IMR-90 (cell line): ENCODE results near the gene CNTFR. TPM values are rescaled to one million over a fixed set of nuclear protein-coding genes. Genes with fewer than 3 reads are reported as not detected.

Experiments used
- ATAC-seq: fragments of 200-7000 bp; cut with Tn5 transposase; 2 replicates; pipeline ENCODE4 v1.9.1; 2020; ENCODE audit warnings: low read depth, mild to moderate bottlenecking, moderate library complexity
- BruUV-seq: library from RNA; stranded (reverse); fragments of 400-500 nt; replicated peaks from 2 replicates; lab custom pipeline; 2021; lab: Mats Ljungman, UMichigan
- CTCF ChIA-PET: fragments of 300-600 bp; formaldehyde crosslinking; extraction: SDS; loops from one replicate; lab custom pipeline; 2021; ENCODE audit warnings: antibody characterized with exemption; lab: Yijun Ruan, JAX
- POLR2A ChIA-PET: fragments of 300-600 bp; sonication (Branson Sonifier 250); formaldehyde crosslinking; loops from one replicate; lab custom pipeline; 2022; ENCODE audit warnings: antibody characterized with exemption; ENCODE audit not compliant: unreplicated experiment; lab: Charles Lee
- DNase-seq: peaks from one replicate; pipeline ENCODE4 v3.0.0; 2013
- H2AFZ ChIP-seq: replicated peaks from 2 replicates; pipeline ENCODE3; 2013; ENCODE audit warnings: low read length, mild to moderate bottlenecking; ENCODE audit not compliant: poor library complexity
- H2AK5ac ChIP-seq: 2 replicates; pipeline ENCODE4 v1.6.1; 2013; ENCODE audit warnings: low read depth, low read length, inconsistent platforms
- H2AK9ac ChIP-seq: replicated peaks from 2 replicates; pipeline ENCODE3; 2013; ENCODE audit warnings: mild to moderate bottlenecking, low read depth, low read length, moderate library complexity; ENCODE audit not compliant: poor library complexity
- H2BK120ac ChIP-seq: 2 replicates; pipeline ENCODE4 v1.6.1; 2013; ENCODE audit warnings: low read depth, low read length, inconsistent platforms
- H2BK15ac ChIP-seq: 3 replicates; pipeline ENCODE4 v1.6.1; 2013; ENCODE audit warnings: low read depth, low read length, inconsistent platforms
- H2BK20ac ChIP-seq: 2 replicates; pipeline ENCODE4 v1.6.1; 2013; ENCODE audit warnings: low read depth, mild to moderate bottlenecking, inconsistent platforms, low read length, moderate library complexity
- H2BK5ac ChIP-seq: 2 replicates; pipeline ENCODE4 v1.6.1; 2013; ENCODE audit warnings: mild to moderate bottlenecking, low read depth, low read length, inconsistent platforms; ENCODE audit not compliant: poor library complexity, severe bottlenecking
- H3K14ac ChIP-seq: replicated peaks from 2 replicates; pipeline ENCODE4 v1.6.1; 2013; ENCODE audit warnings: low read depth, low read length, inconsistent platforms
- H3K18ac ChIP-seq: 2 replicates; pipeline ENCODE4 v1.6.1; 2013; ENCODE audit warnings: low read depth, low read length, control low read depth
- H3K23ac ChIP-seq: 2 replicates; pipeline ENCODE4 v1.6.1; 2013; ENCODE audit warnings: low read depth, low read length, inconsistent platforms
- H3K27ac ChIP-seq: 2 replicates; pipeline ENCODE4 v1.5.1; 2013; ENCODE audit warnings: mild to moderate bottlenecking, control low read depth, low read length; ENCODE audit not compliant: insufficient read depth
- H3K27me3 ChIP-seq: 2 replicates; pipeline ENCODE4 v1.6.1; 2013; ENCODE audit warnings: low read length; ENCODE audit not compliant: control insufficient read depth, insufficient read depth
- H3K36me3 ChIP-seq: 2 replicates; pipeline ENCODE4 v1.6.1; 2013; ENCODE audit warnings: low read length, mixed read lengths; ENCODE audit not compliant: control insufficient read depth, insufficient read depth
- H3K4ac ChIP-seq: 2 replicates; pipeline ENCODE4 v1.6.1; 2013; ENCODE audit warnings: low read depth, low read length, inconsistent platforms
- H3K4me1 ChIP-seq: 2 replicates; pipeline ENCODE4 v1.6.1; 2013; ENCODE audit warnings: low read length, mixed read lengths; ENCODE audit not compliant: control insufficient read depth, insufficient read depth
- H3K4me2 ChIP-seq: 2 replicates; pipeline ENCODE4 v1.6.1; 2013; ENCODE audit warnings: low read depth, mild to moderate bottlenecking, control low read depth, low read length, moderate library complexity
- H3K4me3 ChIP-seq: 2 replicates; pipeline ENCODE4 v1.5.1; 2013; ENCODE audit warnings: low read depth, mild to moderate bottlenecking, control low read depth, low read length, moderate library complexity; ENCODE audit not compliant: insufficient read depth
- H3K56ac ChIP-seq: 2 replicates; pipeline ENCODE4 v1.6.1; 2013; ENCODE audit warnings: low read length, inconsistent platforms; ENCODE audit not compliant: insufficient read depth; ENCODE audit errors: extremely low read depth
- H3K79me1 ChIP-seq, 2 experiments: 2 replicates each; pipeline ENCODE4 v1.6.1; 2013; ENCODE audit warnings: low read length in 2 of 2, inconsistent platforms in 1 of 2, low read depth in 1 of 2
- H3K9ac ChIP-seq: 2 replicates; pipeline ENCODE4 v1.6.1; 2013; ENCODE audit warnings: low read depth, low read length, control low read depth
- H3K9me1 ChIP-seq: 2 replicates; pipeline ENCODE4 v1.6.1; 2013; ENCODE audit warnings: low read length, inconsistent platforms; ENCODE audit not compliant: insufficient read depth
- H3K9me3 ChIP-seq: 2 replicates; pipeline ENCODE4 v1.6.1; 2013; ENCODE audit warnings: low read length; ENCODE audit not compliant: control insufficient read depth, insufficient read depth
- H4K20me1 ChIP-seq: 2 replicates; pipeline ENCODE4 v1.6.1; 2013; ENCODE audit warnings: low read length, inconsistent platforms; ENCODE audit not compliant: insufficient read depth
- H4K5ac ChIP-seq: 2 replicates; pipeline ENCODE4 v1.6.1; 2013; ENCODE audit warnings: mild to moderate bottlenecking, low read depth, low read length, control low read depth
- H4K8ac ChIP-seq, 2 experiments: 2 replicates each; pipeline ENCODE4 v1.6.1; 2013; ENCODE audit warnings: low read depth in 2 of 2, low read length in 2 of 2, control low read depth in 1 of 2, inconsistent platforms in 1 of 2
- H4K91ac ChIP-seq: 2 replicates; pipeline ENCODE4 v1.6.1; 2013; ENCODE audit warnings: low read depth, low read length, inconsistent platforms; ENCODE audit not compliant: insufficient read depth
- BHLHE40 ChIP-seq: fragments of 150-350 bp; IDR thresholded peaks from 2 replicates; pipeline ENCODE4 v1.6.1; 2016; ENCODE audit warnings: mild to moderate bottlenecking, low read depth, low read length
- CEBPB ChIP-seq: IDR thresholded peaks from 2 replicates; pipeline ENCODE4 v1.6.1; 2012; ENCODE audit warnings: low read depth, low read length, improper control_type of control experiment
- CHD1 ChIP-seq: IDR thresholded peaks from 2 replicates; pipeline ENCODE4 v1.6.1; 2012; ENCODE audit warnings: low read depth, low read length, improper control_type of control experiment
- ELK1 ChIP-seq: fragments of 150-350 bp; IDR thresholded peaks from 2 replicates; pipeline ENCODE4 v1.6.1; 2016; ENCODE audit warnings: low read depth, mild to moderate bottlenecking, low read length, moderate library complexity, borderline replicate concordance
- FOS ChIP-seq: fragments of 150-350 bp; IDR thresholded peaks from 2 replicates; pipeline ENCODE4 v1.6.1; 2016; ENCODE audit warnings: low read depth, low read length
- MAFK ChIP-seq: IDR thresholded peaks from 2 replicates; pipeline ENCODE4 v1.6.1; 2012; ENCODE audit warnings: low read depth, low read length, improper control_type of control experiment
- MXI1 ChIP-seq: IDR thresholded peaks from 2 replicates; pipeline ENCODE4 v1.6.1; 2012; ENCODE audit warnings: low read depth, mild to moderate bottlenecking, low read length, moderate library complexity, borderline replicate concordance
- NFE2L2 ChIP-seq: fragments of 150-350 bp; IDR thresholded peaks from 2 replicates; pipeline ENCODE4 v1.6.1; 2016; ENCODE audit warnings: low read depth, mild to moderate bottlenecking, low read length
- RFX5 ChIP-seq: IDR thresholded peaks from 2 replicates; pipeline ENCODE4 v1.8.0; 2012; ENCODE audit warnings: low read depth, mild to moderate bottlenecking, low read length, moderate library complexity
- SMC3 ChIP-seq: fragments of 150-350 bp; IDR thresholded peaks from 2 replicates; pipeline ENCODE4 v1.6.1; 2016; ENCODE audit warnings: low read depth, mild to moderate bottlenecking, antibody characterized with exemption, low read length, moderate library complexity
- WGBS, 2 experiments: methylation state at CpG; one replicate each; pipeline versions ENCODE4 v1.1.5 to v1.1.7; 2013; ENCODE audit warnings: missing lambda C conversion rate in 2 of 2; ENCODE audit not compliant: insufficient read length in 1 of 2; ENCODE audit errors: extremely low coverage in 2 of 2; 5-methylcytosine and 5-hydroxymethylcytosine counted together
- dilution Hi-C: fragments of 300-500 bp; cut with HindIII; formaldehyde crosslinking; loops from one replicate; pipeline ENCODE4 v1.14.3; 2018; ENCODE audit warnings: low sequenced_read_pairs; ENCODE audit not compliant: unreplicated experiment
- in situ Hi-C: fragments of 300-500 bp; cut with MboI; formaldehyde crosslinking; loops from 3 replicates; pipeline ENCODE4 v1.14.3; 2019; ENCODE audit warnings: low sequenced_read_pairs, inconsistent platforms, mixed read lengths
- intact Hi-C: fragments of 100-400 bp; cut with micrococcal nuclease; formaldehyde crosslinking; loops from 2 replicates; pipeline ENCODE4 v1.10.0; 2022
- polyA plus RNA-seq, 3 experiments: library from polyadenylated mRNA; depleted of rRNA; stranded (reverse); fragments of >200 nt; gene quantifications; 2 replicates each; pipeline ENCODE4 v1.2.3, GENCODE V29; 2012; ENCODE audit warnings: low replicate concordance in 1 of 3
- total RNA-seq: library from RNA; depleted of rRNA; stranded (reverse); fragments of >200 nt; gene quantifications from 2 replicates; pipeline ENCODE4 v1.2.3, GENCODE V29; 2012
- TF ChIP-seq, protein P1 (sequence below): fragments of 150-350 bp; IDR thresholded peaks from 2 replicates; pipeline ENCODE4 v1.6.1; 2017; ENCODE audit warnings: mild to moderate bottlenecking, antibody characterized with exemption, low read length, low read depth

CNTFR gene
- total and polyA plus RNA-seq, 2 of the 4 experiments (the other 2 are of a cell fraction), result not detected

- no peak overlapping the region for H3K9ac ChIP-seq
- H2AFZ ChIP-seq, result no peak overlapping the region
- BruUV-seq, result no TSS peak
- TF ChIP-seq MXI1 (no peak), NFE2L2 (no peak), ELK1 (no peak), CHD1 (no peak), CEBPB (no peak), RFX5 (no peak), FOS (no peak), SMC3 (no peak), BHLHE40 (no peak), MAFK (no peak)
- TF ChIP-seq, protein P1, sequence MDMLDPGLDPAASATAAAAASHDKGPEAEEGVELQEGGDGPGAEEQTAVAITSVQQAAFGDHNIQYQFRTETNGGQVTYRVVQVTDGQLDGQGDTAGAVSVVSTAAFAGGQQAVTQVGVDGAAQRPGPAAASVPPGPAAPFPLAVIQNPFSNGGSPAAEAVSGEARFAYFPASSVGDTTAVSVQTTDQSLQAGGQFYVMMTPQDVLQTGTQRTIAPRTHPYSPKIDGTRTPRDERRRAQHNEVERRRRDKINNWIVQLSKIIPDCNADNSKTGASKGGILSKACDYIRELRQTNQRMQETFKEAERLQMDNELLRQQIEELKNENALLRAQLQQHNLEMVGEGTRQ, result no peak
- H3K9me3 ChIP-seq, result no peaks in the 10 kb centered on the region
- H2BK120ac ChIP-seq, result no peak overlapping the region
- H2BK20ac ChIP-seq, result no peak overlapping the region
- WGBS, 2 experiments, result 29% methylated on average over 4 of the region's 17 CpGs; no CpG with 5 or more reads in 1 of the 2 experiments
- H3K36me3 ChIP-seq, result no peaks in the 10 kb centered on the region
- H4K20me1 ChIP-seq, result no peaks in the 10 kb centered on the region
- no peak overlapping the region for H3K23ac ChIP-seq
- no peak overlapping the region for H3K4me2 ChIP-seq
- POLR2A ChIA-PET, result no interaction called here
- no peak overlapping the region for H3K4ac ChIP-seq
- H3K27me3 ChIP-seq, result peaks cover 87% of the 10 kb centered on the region
- H2BK15ac ChIP-seq, result no peak overlapping the region
- no peaks in the 10 kb centered on the region for H3K4me1 ChIP-seq
- no peak overlapping the region for H2AK9ac ChIP-seq
- H3K18ac ChIP-seq, result no peak overlapping the region
- H4K8ac ChIP-seq, result no peak overlapping the region
- dilution Hi-C loops (no loop called here), in situ Hi-C loops (no loop called here), intact Hi-C loops (no loop called here)
- no peak overlapping the region for H2AK5ac ChIP-seq
- no peak overlapping the region for H3K56ac ChIP-seq
- H3K4me3 ChIP-seq, result no peak overlapping the region
- no peaks in the 10 kb centered on the region for H3K79me1 ChIP-seq
- H3K14ac ChIP-seq, result no peak overlapping the region
- DNase-seq (no peak), ATAC-seq (no peak)
- 0 out of 2 replicates have a peak, but pooled peaks cover 3% of the 10 kb centered on the region for H3K9me1 ChIP-seq
- no peak overlapping the region for H4K5ac ChIP-seq
- no peak overlapping the region for H3K27ac ChIP-seq
- CTCF ChIA-PET, result no interaction called here
- no peak overlapping the region for H2BK5ac ChIP-seq
- no peak overlapping the region for H4K91ac ChIP-seq
Measured at GRCh38 chr9:34573599-34574325, 15.8 kb downstream of the CNTFR start.
